OCI-LY1 (cell line): ENCODE results near the gene FAM120A.

Experiments used
- H2AFZ ChIP-seq: fragments of 200-600 bp; sonication (generic), shearing (Covaris generic); 2 replicates; pipeline ENCODE4 v1.6.0; 2014; ENCODE audit warnings: antibody characterized with exemption, mild to moderate bottlenecking, low read length
- H3F3A ChIP-seq: fragments of 200-600 bp; sonication (generic), shearing (Covaris generic); 2 replicates; pipeline ENCODE4 v1.6.0; 2014; ENCODE audit warnings: mild to moderate bottlenecking, antibody characterized with exemption, low read length, moderate library complexity; ENCODE audit not compliant: insufficient read depth
- H3K27ac ChIP-seq: fragments of 200-600 bp; sonication (generic); 2 replicates; pipeline ENCODE4 v1.5.1; 2014; ENCODE audit warnings: low read length, mixed run types, mild to moderate bottlenecking, low read depth; ENCODE audit not compliant: poor library complexity, severe bottlenecking
- H3K27me3 ChIP-seq: fragments of 200-600 bp; sonication (generic); 2 replicates; pipeline ENCODE4 v1.6.0; 2014; ENCODE audit warnings: antibody characterized with exemption, mild to moderate bottlenecking, low read length, moderate library complexity; ENCODE audit not compliant: insufficient read depth
- H3K36me3 ChIP-seq: fragments of 200-600 bp; sonication (generic); 2 replicates; pipeline ENCODE4 v1.6.1; 2014; ENCODE audit warnings: mild to moderate bottlenecking, antibody characterized with exemption, low read length, moderate library complexity, mixed read lengths; ENCODE audit not compliant: insufficient read depth
- H3K4me1 ChIP-seq: fragments of 200-600 bp; sonication (generic); 2 replicates; pipeline ENCODE4 v1.5.1; 2014; ENCODE audit warnings: mild to moderate bottlenecking, low read length, moderate library complexity; ENCODE audit not compliant: insufficient read depth, severe bottlenecking
- H3K4me2 ChIP-seq: fragments of 200-600 bp; sonication (generic), shearing (Covaris generic); 2 replicates; pipeline ENCODE4 v1.6.1; 2014; ENCODE audit warnings: low read length
- H3K4me3 ChIP-seq: fragments of 200-600 bp; sonication (generic); 2 replicates; pipeline ENCODE4 v1.5.1; 2014; ENCODE audit warnings: low read length, low read depth, mild to moderate bottlenecking, mixed read lengths; ENCODE audit not compliant: poor library complexity, severe bottlenecking
- H3K79me2 ChIP-seq: fragments of 200-600 bp; shearing (Covaris generic); 2 replicates; pipeline ENCODE4 v1.6.1; 2016; ENCODE audit warnings: mixed run types, low read length, mixed read lengths; ENCODE audit not compliant: insufficient read depth
- H3K9ac ChIP-seq: fragments of 200-600 bp; sonication (generic), shearing (Covaris generic); 2 replicates; pipeline ENCODE4 v1.6.1; 2014; ENCODE audit warnings: mild to moderate bottlenecking, low read length, mixed read lengths
- H3K9me2 ChIP-seq: fragments of 200-600 bp; sonication (generic), shearing (Covaris generic); 2 replicates; pipeline ENCODE4 v1.6.1; 2014; ENCODE audit warnings: low read depth, mild to moderate bottlenecking, low read length, mixed read lengths
- H3K9me3 ChIP-seq: fragments of 200-600 bp; shearing (Covaris generic); 2 replicates; pipeline ENCODE4 v1.6.1; 2014; ENCODE audit warnings: low read length, mixed read lengths
- H4K20me1 ChIP-seq: fragments of 200-600 bp; sonication (generic), shearing (Covaris generic); 2 replicates; pipeline ENCODE4 v1.6.0; 2016; ENCODE audit warnings: mild to moderate bottlenecking, low read length; ENCODE audit not compliant: insufficient read depth
- CTCF ChIP-seq: fragments of 200-600 bp; sonication (generic), shearing (Covaris generic); IDR thresholded peaks from 2 replicates; pipeline ENCODE4 v1.5.1; 2017; ENCODE audit warnings: mild to moderate bottlenecking, antibody characterized with exemption, low read length, moderate library complexity, mixed read lengths
- EZH2 ChIP-seq: fragments of 200-600 bp; sonication (generic), shearing (Covaris generic); IDR thresholded peaks from 2 replicates; pipeline ENCODE4 v1.8.0; 2017; ENCODE audit warnings: borderline replicate concordance, mixed run types, mild to moderate bottlenecking, antibody characterized with exemption, low read length, moderate library complexity, mixed read lengths

FAM120A gene

GRCh38 chr9:93580654-93581380 is 129.3 kb downstream of the FAM120A start:
- Histone ChIP-seq H3K4me1 (peaks cover 11% of the 10 kb centered on the region), H3K27ac (no peak overlapping the region), H3K4me2 (no peak overlapping the region), H3K4me3 (no peak overlapping the region), H3K9me3 (peaks cover 23% of the 10 kb centered on the region), H2AFZ (no peak overlapping the region), H3K36me3 (no peaks in the 10 kb centered on the region; the same call in 1 of the 2 replicates), H3K9me2 (no peaks in the 10 kb centered on the region), H3K27me3 (peaks cover 4% of the 10 kb centered on the region; the same call in 1 of the 2 replicates), H3K9ac (no peak overlapping the region), H3K79me2 (no peaks in the 10 kb centered on the region), H3F3A (no peaks in the 10 kb centered on the region), H4K20me1 (no peaks in the 10 kb centered on the region)
- no peak for TF ChIP-seq EZH2
- no peak for TF ChIP-seq CTCF

GRCh38 chr9:93582115-93582514 is 130.6 kb downstream of the FAM120A start:
- H3K27ac ChIP-seq: no peak overlapping the region
- no peaks in the 10 kb centered on the region for H3K79me2 ChIP-seq
- H4K20me1 ChIP-seq: no peaks in the 10 kb centered on the region
- H3F3A ChIP-seq: no peaks in the 10 kb centered on the region
- peaks cover 8% of the 10 kb centered on the region for H3K4me1 ChIP-seq
- H3K27me3 ChIP-seq: peaks cover 4% of the 10 kb centered on the region; the same call in 1 of the 2 replicates
- no peak overlapping the region for H3K9ac ChIP-seq
- H3K4me3 ChIP-seq: no peak overlapping the region
- H3K36me3 ChIP-seq: no peaks in the 10 kb centered on the region; the same call in 1 of the 2 replicates
- TF ChIP-seq EZH2 (no peak), CTCF (no peak)
- H3K4me2 ChIP-seq: no peak overlapping the region
- no peaks in the 10 kb centered on the region for H3K9me2 ChIP-seq
- H3K9me3 ChIP-seq: peaks cover 23% of the 10 kb centered on the region
- no peak overlapping the region for H2AFZ ChIP-seq

GRCh38 chr9:93582550-93582949 is 131.1 kb downstream of the FAM120A start:
- peaks cover 4% of the 10 kb centered on the region for H3K4me1 ChIP-seq
- H3K36me3 ChIP-seq: no peaks in the 10 kb centered on the region; the same call in 1 of the 2 replicates
- H3K79me2 ChIP-seq: no peaks in the 10 kb centered on the region
- H3K27ac ChIP-seq: no peak overlapping the region
- H4K20me1 ChIP-seq: no peaks in the 10 kb centered on the region
- no peak overlapping the region for H3K4me2 ChIP-seq
- TF ChIP-seq CTCF (no peak), EZH2 (no peak)
- no peaks in the 10 kb centered on the region for H3F3A ChIP-seq
- no peak overlapping the region for H2AFZ ChIP-seq
- peaks cover 4% of the 10 kb centered on the region; the same call in 1 of the 2 replicates for H3K27me3 ChIP-seq
- no peak overlapping the region for H3K4me3 ChIP-seq
- no peaks in the 10 kb centered on the region for H3K9me2 ChIP-seq
- no peak overlapping the region for H3K9ac ChIP-seq
- peaks cover 23% of the 10 kb centered on the region for H3K9me3 ChIP-seq
